Stimulated activated CD8-positive, alpha-beta memory T cell treated with anti-CD3 and anti-CD28 coated beads, Interleukin-7, amount 100 ng/mL, for 24 hours (primary cell): ENCODE results near the gene MSANTD4.
A peak's percentile ranks its signal among the peaks of the same experiment; 100 is the strongest.
"Not testable (repeated sequence)": the region's sequence is repeated elsewhere in the genome, so short reads cannot be mapped to it uniquely, and the experiment has no call there.

Experiments
- DNase-seq: peaks from one replicate; pipeline ENCODE4 v3.0.0-alpha.2; 2020; ENCODE audit warnings: low read depth

The MSANTD4 gene

GRCh38 chr11:106021967-106022794 is at the start of gene MSANTD4:
Gene MSANTD4 (minus strand): TSS chr11:106022240. CDS start chr11:106010917, 11,323 bp downstream.
- DNase-seq = peak; percentile 92

- no peak for DNase-seq
Observed at GRCh38 chr11:106070606-106071005, 48.6 kb upstream of the MSANTD4 start.

- no peak for DNase-seq
Observed at GRCh38 chr11:106063009-106063408, 41.0 kb upstream of the MSANTD4 start.

- DNase-seq = no peak
Observed at GRCh38 chr11:106061954-106062949, 40.2 kb upstream of the MSANTD4 start.

- DNase-seq = no peak
Observed at GRCh38 chr11:106061249-106061784, 39.3 kb upstream of the MSANTD4 start.

GRCh38 chr11:106059617-106060016 is 37.6 kb upstream of the MSANTD4 start:
- DNase-seq = no peak

GRCh38 chr11:106058377-106058776 is 36.3 kb upstream of the MSANTD4 start:
- not testable (repeated sequence) for DNase-seq

GRCh38 chr11:106051103-106051502 is 29.1 kb upstream of the MSANTD4 start:
- no peak for DNase-seq

GRCh38 chr11:106049727-106050476 is 27.9 kb upstream of the MSANTD4 start:
- no peak for DNase-seq

- DNase-seq = no peak
Observed at GRCh38 chr11:106047631-106048030, 25.6 kb upstream of the MSANTD4 start.

GRCh38 chr11:106043540-106043939 is 21.5 kb upstream of the MSANTD4 start:
- DNase-seq = no peak

- no peak for DNase-seq
Observed at GRCh38 chr11:106032861-106033260, 10.8 kb upstream of the MSANTD4 start.

GRCh38 chr11:106031936-106032335 is 9.9 kb upstream of the MSANTD4 start:
- DNase-seq = no peak

GRCh38 chr11:106031202-106031810 is 9.3 kb upstream of the MSANTD4 start:
- no peak for DNase-seq

GRCh38 chr11:106030609-106031008 is 8.6 kb upstream of the MSANTD4 start:
- no peak for DNase-seq

- no peak for DNase-seq
Observed at GRCh38 chr11:106022795-106023275, 795 bp upstream of the MSANTD4 start.

- DNase-seq = no peak
Observed at GRCh38 chr11:106021181-106021966, 666 bp downstream of the MSANTD4 start.

- DNase-seq = no peak
Observed at GRCh38 chr11:106017093-106017492, 4.9 kb downstream of the MSANTD4 start.

- no peak for DNase-seq
Observed at GRCh38 chr11:106015066-106015465, 7.0 kb downstream of the MSANTD4 start.

GRCh38 chr11:106014620-106015019 is 7.4 kb downstream of the MSANTD4 start:
- DNase-seq = no peak
